GM19193 (cell line): ENCODE data around the gene ALB.

Experiments used
- POLR2A ChIP-seq: IDR thresholded peaks from 4 replicates; pipeline ENCODE4 v1.6.1; 2011; ENCODE audit not compliant: insufficient read depth, insufficient read length; ENCODE audit errors: extremely low read depth

The ALB gene

DNA sequence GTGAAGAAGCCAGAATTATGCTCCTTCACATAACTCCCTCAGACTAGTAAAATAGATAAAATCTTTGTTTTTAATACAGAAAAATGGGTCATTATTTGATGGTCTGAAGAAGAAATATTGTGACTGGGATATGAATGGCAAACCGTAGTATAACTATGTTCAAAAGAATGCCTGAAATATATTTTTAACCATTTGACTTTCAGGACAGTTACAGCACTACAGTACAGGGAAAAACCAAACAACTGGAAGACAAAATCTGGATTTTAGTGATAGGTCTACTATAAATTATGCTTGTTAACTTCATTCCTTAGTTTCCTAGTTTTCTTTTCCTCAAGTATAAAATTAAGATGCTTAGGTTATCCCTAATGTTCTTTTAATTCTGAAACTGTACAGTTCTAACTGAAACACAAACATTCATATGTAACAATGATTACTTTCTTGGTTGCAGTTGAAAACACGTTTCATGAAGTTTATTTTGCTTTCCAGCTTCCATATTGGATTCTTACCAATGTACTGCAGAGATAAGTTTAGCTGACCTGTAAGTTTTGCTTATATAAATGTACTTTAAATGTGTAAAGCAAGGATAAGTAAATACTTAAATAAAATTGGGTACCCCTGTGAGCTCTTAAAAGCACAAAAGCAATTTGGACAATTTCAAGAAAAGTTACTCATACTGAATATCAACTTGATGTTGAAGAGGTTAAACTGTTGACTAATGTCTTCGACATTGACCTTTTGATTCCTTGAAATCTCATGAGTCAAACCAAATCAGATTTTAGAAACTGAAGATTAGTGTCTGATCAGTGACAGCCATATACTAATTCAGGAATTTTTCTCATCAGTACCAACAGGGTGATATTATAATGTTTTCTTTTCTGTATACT lies 32.8 kb downstream of the ALB start:
- no peak for TF ChIP-seq POLR2A

DNA sequence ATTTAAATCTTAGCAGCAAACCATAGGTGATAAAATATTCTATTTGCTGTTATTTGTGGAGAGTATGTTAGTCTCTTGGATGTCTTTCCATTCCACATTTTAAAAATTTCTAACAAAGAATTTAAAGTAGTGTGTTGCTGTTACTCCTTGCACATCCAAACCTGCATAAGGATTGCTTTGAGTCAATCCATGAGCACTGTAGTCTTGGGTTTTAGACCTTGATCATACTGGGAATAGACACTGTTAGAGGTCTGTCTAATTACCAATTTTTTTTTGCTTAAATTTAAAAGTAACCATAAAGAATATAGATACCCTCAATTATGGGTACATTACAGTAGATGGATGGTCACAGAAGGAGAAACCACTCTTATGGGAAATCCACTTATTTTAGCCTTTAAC lies 33.5 kb downstream of the ALB start:
- no peak for TF ChIP-seq POLR2A

GRCh38 chr4:73438048-73438447 lies 34.0 kb downstream of the ALB start:
- no peak for TF ChIP-seq POLR2A

GRCh38 chr4:73438582-73439215 lies 34.6 kb downstream of the ALB start:
- TF ChIP-seq POLR2A = no peak

GRCh38 chr4:73439445-73439844 lies 35.4 kb downstream of the ALB start:
- no peak for TF ChIP-seq POLR2A

GRCh38 chr4:73439991-73440390 lies 35.9 kb downstream of the ALB start:
- no peak for TF ChIP-seq POLR2A

DNA sequence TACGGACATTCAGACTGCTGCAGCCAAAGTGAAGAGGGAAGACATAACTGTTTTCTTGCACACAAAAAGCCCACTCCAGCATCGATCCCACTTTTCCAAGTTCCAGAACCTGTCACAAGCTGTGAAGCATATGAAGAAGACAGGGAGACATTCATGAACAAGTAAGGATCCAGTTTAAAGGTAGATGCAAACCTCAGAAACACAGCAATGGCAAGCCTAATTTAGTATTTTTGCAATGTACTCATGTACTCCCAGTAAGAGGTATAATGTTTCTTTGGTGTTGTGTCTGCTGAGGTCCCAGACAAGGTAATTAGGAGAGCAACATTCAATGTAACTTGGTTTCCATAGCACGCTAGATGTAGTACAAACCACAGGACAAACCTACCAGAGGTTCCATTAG lies 36.6 kb downstream of the ALB start:
- TF ChIP-seq POLR2A = no peak

- no peak for TF ChIP-seq POLR2A
Measured at GRCh38 chr4:73442275-73442674, 38.2 kb downstream of the ALB start.

GRCh38 chr4:73443224-73443623 lies 39.1 kb downstream of the ALB start:
- no peak for TF ChIP-seq POLR2A

GRCh38 chr4:73445383-73446335 lies 41.6 kb downstream of the ALB start:
- no peak for TF ChIP-seq POLR2A

DNA sequence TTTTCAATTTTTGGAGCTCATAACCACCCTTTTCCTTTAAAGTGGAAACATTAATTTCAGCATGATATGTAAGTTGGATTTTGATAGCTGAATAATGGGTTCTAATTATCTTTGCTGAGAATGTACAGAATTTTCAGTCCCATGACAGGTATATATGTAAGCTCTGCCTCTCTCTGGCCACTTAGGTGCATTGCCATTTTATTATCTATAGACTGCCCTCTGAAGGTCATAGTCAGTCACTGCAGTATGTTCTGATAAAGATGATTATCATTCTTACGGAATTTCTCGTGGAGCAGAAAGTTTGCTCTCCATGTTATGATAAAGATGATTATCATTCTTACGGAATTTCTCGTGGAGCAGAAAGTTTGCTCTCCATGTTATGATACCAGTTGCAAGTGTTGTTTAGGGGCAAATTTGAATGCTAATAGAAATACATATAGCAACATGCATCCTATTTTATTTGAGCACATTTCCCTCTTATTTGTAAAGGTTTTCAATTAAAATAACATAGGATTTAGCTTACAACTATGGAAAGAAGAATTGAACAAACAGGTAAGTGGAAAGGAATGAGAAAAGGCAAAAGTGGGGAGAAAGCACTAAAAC lies 42.4 kb downstream of the ALB start:
- no peak for TF ChIP-seq POLR2A

- no peak for TF ChIP-seq POLR2A
Measured at GRCh38 chr4:73447671-73448070, 43.6 kb downstream of the ALB start.

DNA sequence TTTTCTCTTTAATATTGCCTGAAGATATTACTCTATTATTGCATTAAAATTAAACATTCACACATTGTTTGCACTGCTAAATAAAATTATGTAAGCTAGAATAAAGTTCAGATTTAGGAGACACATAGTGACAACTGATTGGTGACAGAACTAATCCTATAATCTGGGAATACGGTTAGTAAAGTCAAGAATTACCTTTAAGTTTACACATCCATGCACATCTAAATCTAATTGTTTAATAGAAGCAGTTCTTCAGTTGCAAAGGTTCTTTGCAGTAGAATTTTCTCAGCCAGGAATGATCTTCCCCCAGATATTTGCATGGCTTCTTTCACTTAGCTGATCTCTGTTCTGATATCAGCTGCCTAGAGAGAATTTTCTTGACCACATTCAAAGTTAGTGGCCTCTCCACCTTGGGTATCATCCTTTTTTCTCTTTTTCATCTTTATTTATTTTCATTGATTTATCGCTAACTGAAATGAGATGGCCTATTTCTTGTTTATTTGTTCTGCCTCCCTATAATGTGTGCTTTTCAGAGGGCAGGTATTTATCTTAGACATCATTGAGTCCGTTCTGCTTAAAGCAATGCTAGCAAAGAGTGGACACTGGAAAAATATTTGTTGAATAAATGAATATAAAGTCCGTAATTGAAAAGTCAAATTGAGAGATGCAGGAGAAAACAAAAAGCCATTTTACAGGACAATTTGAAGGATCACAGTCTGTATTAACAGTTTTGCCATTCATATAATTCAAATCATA lies 44.5 kb downstream of the ALB start:
- TF ChIP-seq POLR2A = no peak

- TF ChIP-seq POLR2A = no peak
Measured at GRCh38 chr4:73450398-73451004, 46.4 kb downstream of the ALB start.
